GM23248 (cell line): Measurements from ENCODE around the gene TMEM129.

ENCODE experiments used
- EZH2 ChIP-seq: fragments of 200-600 bp; sonication (generic); IDR thresholded peaks from 2 replicates; pipeline ENCODE4 v1.6.1; 2018; ENCODE audit warnings: antibody characterized with exemption, mild to moderate bottlenecking; ENCODE audit not compliant: insufficient read depth, poor library complexity, severe bottlenecking
- EZH2phosphoT487 ChIP-seq: fragments of 200-600 bp; sonication (generic); IDR thresholded peaks from 2 replicates; pipeline ENCODE4 v1.6.1; 2018; ENCODE audit warnings: antibody characterized with exemption, moderate library complexity, mild to moderate bottlenecking, low read depth; ENCODE audit not compliant: insufficient read depth

DNA sequence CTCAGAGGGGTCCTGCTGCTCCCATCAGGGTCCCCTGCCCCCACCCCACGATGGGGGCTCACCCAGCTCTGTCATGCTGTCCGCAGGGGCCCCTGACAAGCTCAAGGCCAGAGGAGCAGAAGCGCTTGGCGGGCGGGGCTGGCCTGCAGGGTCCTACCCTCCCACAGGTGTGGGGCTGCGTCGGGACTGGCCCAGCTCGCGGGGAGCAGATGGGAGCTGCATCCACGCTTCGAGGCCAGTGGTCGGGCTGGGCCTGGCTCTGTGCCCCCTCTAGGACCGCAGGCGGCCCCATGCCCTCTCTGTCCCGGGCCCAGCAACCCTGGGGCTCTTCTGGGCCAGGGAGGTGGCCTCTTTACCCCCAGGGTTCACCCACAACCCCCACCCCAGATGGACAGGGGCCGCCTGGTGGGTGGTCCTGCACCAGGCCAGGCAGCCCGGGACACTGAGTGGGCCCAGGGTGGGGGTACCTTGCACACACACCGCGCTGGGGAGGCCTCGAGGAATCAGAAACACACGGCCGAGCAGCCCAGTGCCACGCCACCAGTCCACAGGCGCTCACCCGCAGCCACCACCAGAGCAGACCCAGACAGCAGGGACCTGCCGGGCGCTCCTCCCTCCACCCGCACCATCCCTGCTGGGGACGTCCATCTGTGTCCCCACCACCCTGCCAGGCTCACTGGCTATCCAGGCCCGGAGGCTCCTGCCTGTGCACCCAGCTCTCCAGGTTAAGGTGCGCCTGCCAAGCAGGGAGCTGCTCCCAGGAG, 30.2 kb upstream of the TMEM129 start:
- TF ChIP-seq EZH2phosphoT487 (no peak), EZH2 (no peak)
